Measurements from ENCODE around the gene EEF2K.

- TF ChIP-seq GATA2 (IDR thresholded peaks at IDR 0.05; ENCODE audit: low read depth, low read length) (no peak), GATA3 (IDR thresholded peaks at IDR 0.05; ENCODE audit: low read depth, low read length) (no peak)
Measured at GRCh38 chr16:22213236-22213635, 7.2 kb downstream of the EEF2K start.
